ENCODE measurements around the gene BAG1. TPM values are rescaled to one million over a fixed set of nuclear protein-coding genes. Genes with fewer than 3 reads are reported as not detected.

Gene BAG1
- total RNA-seq, 2 experiments from 2014 or later = 63.8 to 73.2 TPM

DNA sequence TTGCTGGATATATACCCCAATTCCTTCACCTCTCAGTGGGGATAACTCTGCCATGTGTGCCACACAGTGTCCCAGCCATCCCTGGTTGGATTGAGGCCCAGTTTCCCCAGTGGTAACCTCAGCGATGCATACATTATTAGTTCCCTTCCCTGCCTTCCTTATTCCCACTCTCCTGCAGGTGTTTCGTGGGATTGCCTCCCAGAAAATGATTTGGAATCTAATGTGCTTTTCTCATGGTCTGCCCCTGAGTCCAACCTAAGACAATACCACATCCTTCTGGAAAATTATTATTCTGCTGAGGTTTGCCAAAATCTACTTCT, 32.9 kb downstream of the BAG1 start:
- POLR2A ChIA-PET = no interaction called here
- ATAC-seq (ENCODE audit: low read depth) (no peak), DNase-seq (no peak)
- H3K9me3 Mint-ChIP-seq = no peaks in the 10 kb centered on the region
- no peaks in the 10 kb centered on the region for H3K36me3 Mint-ChIP-seq
- H3K27ac Mint-ChIP-seq = no peak overlapping the region
- H3K4me1 Mint-ChIP-seq = peaks cover 4% of the 10 kb centered on the region
- peaks cover 6% of the 10 kb centered on the region for H3K27me3 Mint-ChIP-seq
- no peak overlapping the region for H3K4me3 Mint-ChIP-seq

DNA sequence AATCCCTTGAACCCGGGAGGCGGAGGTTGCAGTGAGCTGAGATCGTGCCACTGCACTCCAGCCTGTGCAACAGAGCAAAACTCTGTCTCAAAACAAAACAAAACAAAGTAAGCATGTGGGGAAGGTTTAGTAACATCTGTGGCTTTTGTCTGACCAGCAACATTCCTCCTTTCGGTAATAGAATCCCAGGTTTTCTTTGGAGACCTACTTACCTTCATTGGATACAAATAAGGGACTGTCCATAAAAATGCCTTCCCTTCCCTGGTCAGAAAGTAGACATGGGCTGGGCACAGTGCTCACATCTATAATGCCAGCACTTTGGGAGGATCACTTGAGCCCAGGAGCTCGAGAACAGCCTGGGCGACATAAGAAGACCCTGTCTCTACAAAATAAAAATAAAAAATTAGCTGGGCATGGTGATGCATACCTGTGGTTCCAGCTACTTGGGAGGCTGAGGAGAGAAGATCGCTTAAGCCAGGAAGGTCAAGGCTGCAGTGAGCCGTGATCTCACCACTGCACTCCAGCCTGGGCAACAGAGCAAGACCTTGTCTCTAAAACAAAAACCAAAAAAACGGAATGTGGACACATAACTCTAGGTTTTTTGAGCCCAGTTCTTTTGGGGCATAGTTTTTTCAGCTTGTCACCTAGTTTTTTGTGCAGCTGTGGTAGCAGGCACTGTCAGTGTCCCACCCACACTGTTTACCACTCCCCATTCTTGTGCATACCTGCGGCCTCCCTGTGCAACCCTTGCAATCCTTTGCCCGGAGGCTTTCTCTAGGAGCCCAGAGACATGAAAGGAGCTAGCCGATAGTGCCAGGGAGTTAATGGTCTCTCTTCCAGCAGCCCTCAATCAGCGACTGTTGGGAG, 33.5 kb downstream of the BAG1 start:
- ATAC-seq (ENCODE audit: low read depth) = no peak
- H3K9me3 Mint-ChIP-seq = no peaks in the 10 kb centered on the region
- H3K36me3 Mint-ChIP-seq = no peaks in the 10 kb centered on the region
- no peak overlapping the region for H3K27ac Mint-ChIP-seq
- no peak overlapping the region for H3K4me3 Mint-ChIP-seq
- peaks cover 6% of the 10 kb centered on the region for H3K27me3 Mint-ChIP-seq
- POLR2A ChIA-PET = no interaction called here
- no peak for DNase-seq
- peaks cover 4% of the 10 kb centered on the region for H3K4me1 Mint-ChIP-seq

DNA sequence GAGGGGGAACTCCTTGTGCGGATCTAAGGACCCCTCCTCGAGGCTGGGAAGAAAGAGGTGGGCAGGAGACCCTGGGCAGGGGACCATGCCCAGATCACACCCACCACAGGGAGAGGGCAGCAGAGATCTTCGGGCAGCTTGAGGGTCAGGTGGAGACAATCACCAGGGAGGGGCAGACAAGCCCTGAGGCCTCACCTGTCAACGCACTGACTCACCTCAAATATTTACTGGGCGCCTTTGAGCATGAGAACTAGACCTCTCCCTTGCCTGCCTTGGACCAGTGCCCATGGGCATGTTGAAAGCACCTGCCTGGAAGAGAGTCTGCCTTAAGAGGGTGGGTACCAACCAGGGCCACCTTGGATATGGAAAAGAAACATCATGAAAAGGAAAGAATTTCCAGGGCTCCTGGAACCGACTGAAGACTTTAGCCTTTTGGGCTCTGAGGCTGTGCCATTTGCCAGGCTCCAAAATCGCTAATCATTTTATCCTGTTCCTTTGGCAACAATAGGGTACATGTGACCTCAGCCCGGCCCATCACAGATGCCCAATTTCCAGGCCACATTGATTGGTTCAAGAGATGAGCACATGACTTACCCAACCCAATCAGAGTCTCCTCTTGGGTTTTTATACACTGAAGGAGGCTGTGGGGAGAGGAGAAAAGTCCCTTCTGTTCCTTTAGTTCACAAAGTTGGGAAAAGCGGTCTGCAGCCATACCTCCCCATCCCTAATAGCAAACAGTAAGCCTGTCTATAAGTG, 35.0 kb downstream of the BAG1 start:
- POLR2A ChIA-PET = interaction anchor here (0.6 kb wide), 1 partner anchor 247 kb away, joined by 3 read pairs; no protein-coding TSS in a partner anchor
- no peaks in the 10 kb centered on the region for H3K36me3 Mint-ChIP-seq
- peaks cover 6% of the 10 kb centered on the region for H3K27me3 Mint-ChIP-seq
- no peak overlapping the region for H3K27ac Mint-ChIP-seq
- no peaks in the 10 kb centered on the region for H3K9me3 Mint-ChIP-seq
- peaks cover 13% of the 10 kb centered on the region for H3K4me1 Mint-ChIP-seq
- no peak overlapping the region for H3K4me3 Mint-ChIP-seq
- ATAC-seq (ENCODE audit: low read depth) (no peak), DNase-seq (no peak)

DNA sequence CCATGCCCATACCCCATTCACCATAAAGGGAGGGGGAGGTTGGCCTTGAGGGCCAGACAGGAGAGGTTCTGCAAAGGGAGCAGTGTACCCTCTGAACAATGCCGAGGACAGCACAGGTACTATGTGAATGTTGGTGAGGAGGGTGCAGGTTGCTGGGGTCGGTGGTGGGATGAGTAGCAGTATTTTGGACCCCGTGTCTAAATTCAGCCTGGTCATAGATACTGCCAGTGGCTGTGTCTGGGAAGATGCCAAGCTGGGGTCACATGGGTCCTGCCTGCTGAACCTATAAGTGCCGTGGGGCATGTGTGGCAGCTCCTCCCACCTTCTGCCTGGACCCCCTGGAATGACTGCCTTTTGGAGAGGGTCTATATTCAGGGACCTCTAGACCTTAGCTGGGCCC, 35.9 kb downstream of the BAG1 start:
- peaks cover 13% of the 10 kb centered on the region for H3K4me1 Mint-ChIP-seq
- ATAC-seq (ENCODE audit: low read depth) = no peak
- no peaks in the 10 kb centered on the region for H3K9me3 Mint-ChIP-seq
- H3K36me3 Mint-ChIP-seq = no peaks in the 10 kb centered on the region
- DNase-seq = no peak
- no peak overlapping the region for H3K4me3 Mint-ChIP-seq
- H3K27ac Mint-ChIP-seq = no peak overlapping the region
- H3K27me3 Mint-ChIP-seq = peaks cover 6% of the 10 kb centered on the region
- POLR2A ChIA-PET = no interaction called here

DNA sequence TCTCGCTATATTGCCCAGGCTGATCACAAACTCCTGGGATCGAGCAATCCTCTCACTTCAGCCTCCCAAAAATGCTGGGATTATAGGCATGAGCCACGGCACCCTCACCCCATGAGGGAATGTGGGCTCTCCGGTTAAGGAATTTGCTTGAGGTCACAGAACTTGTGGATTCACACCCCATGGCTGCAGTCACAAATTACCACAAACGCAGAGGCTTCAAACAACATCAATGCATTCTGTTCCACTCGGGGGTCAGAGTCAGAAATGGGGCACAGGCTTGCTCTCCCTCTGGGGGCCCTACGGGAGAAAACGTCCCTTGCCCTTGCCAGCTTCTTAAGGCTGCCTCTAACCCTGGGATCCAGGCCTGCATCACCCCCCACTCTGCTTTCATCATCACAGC, 36.8 kb downstream of the BAG1 start:
- H3K4me1 Mint-ChIP-seq = peaks cover 13% of the 10 kb centered on the region
- H3K27me3 Mint-ChIP-seq = peaks cover 5% of the 10 kb centered on the region
- no peak for DNase-seq
- POLR2A ChIA-PET = interaction anchor here (0.6 to 2.0 kb wide), 2 partner anchors 152 to 203 kb away, joined by 3 to 4 read pairs; partner anchors contain the start of genes DNAJA1 and SMU1
- no peak overlapping the region for H3K4me3 Mint-ChIP-seq
- no peak for ATAC-seq (ENCODE audit: low read depth)
- no peak overlapping the region for H3K27ac Mint-ChIP-seq
- H3K36me3 Mint-ChIP-seq = no peaks in the 10 kb centered on the region
- no peaks in the 10 kb centered on the region for H3K9me3 Mint-ChIP-seq

DNA sequence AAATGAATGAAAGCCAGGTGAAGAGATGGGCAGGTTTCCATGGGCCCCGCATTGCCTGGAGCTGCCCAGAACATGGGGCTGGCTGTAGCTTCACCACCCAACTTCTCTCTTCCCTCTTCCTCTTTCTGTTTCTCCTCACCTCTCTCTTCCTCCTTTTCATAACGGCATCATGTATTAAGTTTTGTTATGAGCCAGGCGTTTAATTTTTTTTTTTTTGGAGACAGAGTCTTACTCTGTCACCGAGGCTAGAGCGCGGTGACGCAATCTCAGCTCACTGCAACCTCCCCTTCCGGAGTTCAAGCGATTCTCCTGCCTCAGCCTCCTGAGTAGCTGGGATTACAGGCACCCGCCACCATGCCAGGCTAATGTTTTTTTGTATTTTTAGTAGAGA, 37.5 kb downstream of the BAG1 start:
- Mint-ChIP-seq H3K36me3 (no peaks in the 10 kb centered on the region), H3K4me1 (peaks cover 13% of the 10 kb centered on the region), H3K27me3 (peaks cover 4% of the 10 kb centered on the region), H3K4me3 (no peak overlapping the region), H3K27ac (peak overlapping the region; percentile 5), H3K9me3 (no peaks in the 10 kb centered on the region)
- ATAC-seq (ENCODE audit: low read depth) (no peak), DNase-seq (no peak)
- POLR2A ChIA-PET = interaction anchor here (2.0 kb wide), 2 partner anchors 151 to 202 kb away, joined by 4 to 13 read pairs; partner anchors contain the start of genes DNAJA1 and SMU1

DNA sequence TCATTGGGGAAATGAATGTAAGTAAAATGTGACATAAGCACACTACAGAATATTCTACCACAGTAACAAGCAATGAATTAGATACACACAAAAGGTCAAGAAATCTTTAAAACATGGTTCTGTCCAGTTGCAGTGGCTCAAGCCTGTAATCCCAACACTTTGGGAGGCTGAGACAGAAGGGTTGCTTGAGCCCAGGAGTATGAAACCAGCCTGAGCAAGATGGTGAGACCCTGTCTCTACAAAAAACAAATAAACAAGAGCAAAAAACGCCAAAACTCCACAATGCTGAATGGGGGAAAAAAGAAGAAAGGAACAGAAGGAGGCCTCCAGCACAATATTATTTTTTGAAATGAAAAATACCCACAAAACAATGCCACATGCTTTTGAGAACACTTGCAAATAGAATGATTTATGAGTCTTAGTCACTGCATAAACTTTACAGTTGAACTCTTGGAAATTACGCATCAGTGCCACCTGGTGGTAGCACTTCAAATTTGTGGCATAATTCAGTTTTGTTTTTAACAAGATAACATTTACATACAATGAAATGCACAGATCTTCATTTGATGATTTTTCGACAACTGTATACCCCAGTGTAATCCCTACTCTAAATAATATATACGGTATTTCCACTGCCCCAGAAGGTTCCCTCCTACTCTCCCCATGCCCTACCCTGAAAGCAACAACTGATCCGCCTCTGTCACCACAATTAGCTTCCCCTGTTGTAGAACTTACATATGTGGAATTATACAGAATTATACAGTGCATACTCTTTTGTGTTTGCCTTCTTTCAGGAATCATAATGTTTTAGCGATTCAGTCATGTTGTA, 39.0 kb downstream of the BAG1 start:
- POLR2A ChIA-PET = interaction anchor here (1.3 to 2.0 kb wide), 2 partner anchors 58 to 200 kb away, joined by 4 to 13 read pairs; partner anchors contain the start of genes B4GALT1 and DNAJA1
- Mint-ChIP-seq H3K9me3 (no peaks in the 10 kb centered on the region), H3K27ac (peak overlapping the region; percentile 7), H3K36me3 (no peaks in the 10 kb centered on the region), H3K4me3 (no peak overlapping the region), H3K27me3 (no peaks in the 10 kb centered on the region), H3K4me1 (peaks cover 27% of the 10 kb centered on the region)
- DNase-seq (peak; percentile 45), ATAC-seq (ENCODE audit: low read depth) (no peak)

DNA sequence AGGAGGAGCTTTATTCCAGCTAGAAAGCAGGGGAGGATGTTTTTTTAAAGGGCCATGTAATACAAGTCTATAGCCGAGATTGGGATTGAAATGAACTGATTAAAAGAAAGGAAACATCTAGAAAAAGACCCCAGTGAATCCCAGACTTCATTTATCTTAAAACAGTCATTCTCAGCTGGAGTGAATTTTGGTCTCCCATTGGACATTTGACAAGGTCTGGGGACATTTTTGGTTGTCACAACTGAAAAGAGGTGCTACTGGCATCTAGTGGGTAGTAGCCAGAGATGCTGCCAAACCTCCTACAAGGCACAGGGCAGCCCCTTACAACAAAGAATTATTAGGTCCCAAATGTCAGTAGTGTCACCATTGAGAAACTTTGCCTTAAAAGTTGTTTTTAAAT, 40.8 kb downstream of the BAG1 start:
- Mint-ChIP-seq H3K36me3 (no peaks in the 10 kb centered on the region), H3K4me3 (no peak overlapping the region), H3K27ac (no peak overlapping the region), H3K9me3 (no peaks in the 10 kb centered on the region), H3K27me3 (no peaks in the 10 kb centered on the region), H3K4me1 (peaks cover 28% of the 10 kb centered on the region)
- ATAC-seq (ENCODE audit: low read depth) (no peak), DNase-seq (no peak)
- POLR2A ChIA-PET = no interaction called here

DNA sequence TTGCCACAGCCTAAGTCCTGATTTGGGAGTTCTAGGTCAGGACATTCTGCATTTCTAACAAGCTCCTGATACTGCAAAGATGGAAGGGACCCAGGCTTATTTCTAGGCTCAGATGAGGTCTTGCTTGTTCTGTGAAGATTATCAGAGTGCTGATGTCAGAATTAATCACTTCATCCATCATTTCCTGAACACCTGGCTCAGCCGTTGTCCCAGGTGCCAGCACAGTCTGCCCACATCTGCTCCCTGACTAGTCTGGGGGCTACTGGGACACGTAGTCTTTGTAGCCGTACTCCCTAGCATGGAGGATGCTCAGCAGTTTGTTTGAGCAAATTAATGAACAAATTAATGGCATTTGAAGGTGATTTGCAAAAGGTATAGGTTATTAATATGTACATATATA, 42.5 kb downstream of the BAG1 start:
- H3K27ac Mint-ChIP-seq = no peak overlapping the region
- no peak for ATAC-seq (ENCODE audit: low read depth)

DNA sequence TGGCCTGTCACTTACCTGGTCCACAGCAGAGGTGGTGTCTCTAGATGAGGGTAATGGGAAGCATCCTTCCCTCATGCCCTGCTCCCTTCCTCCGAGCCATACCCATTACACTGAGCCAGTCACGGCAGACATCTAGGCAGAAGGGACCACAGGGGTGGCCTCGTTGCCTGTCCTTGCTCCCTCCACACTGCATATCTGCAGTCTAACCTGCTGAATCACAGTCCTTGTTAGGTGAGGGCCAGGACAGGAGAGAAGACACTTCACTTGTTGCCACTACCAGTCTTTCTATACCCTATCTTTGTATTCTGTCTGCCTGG, 43.0 kb downstream of the BAG1 start:
- no peaks in the 10 kb centered on the region for H3K9me3 Mint-ChIP-seq
- ATAC-seq (ENCODE audit: low read depth) (no peak), DNase-seq (no peak)
- no peak overlapping the region for H3K27ac Mint-ChIP-seq
- peaks cover 5% of the 10 kb centered on the region for H3K27me3 Mint-ChIP-seq
- POLR2A ChIA-PET = no interaction called here
- peaks cover 24% of the 10 kb centered on the region for H3K4me1 Mint-ChIP-seq
- no peaks in the 10 kb centered on the region for H3K36me3 Mint-ChIP-seq
- H3K4me3 Mint-ChIP-seq = no peak overlapping the region

More for the DNA sequence above, 42.5 kb downstream of the BAG1 start:
- Mint-ChIP-seq H3K9me3 (no peaks in the 10 kb centered on the region), H3K27me3 (peaks cover 5% of the 10 kb centered on the region), H3K4me1 (peaks cover 26% of the 10 kb centered on the region), H3K36me3 (no peaks in the 10 kb centered on the region), H3K4me3 (no peak overlapping the region)
- no peak for DNase-seq
- POLR2A ChIA-PET = no interaction called here

DNA sequence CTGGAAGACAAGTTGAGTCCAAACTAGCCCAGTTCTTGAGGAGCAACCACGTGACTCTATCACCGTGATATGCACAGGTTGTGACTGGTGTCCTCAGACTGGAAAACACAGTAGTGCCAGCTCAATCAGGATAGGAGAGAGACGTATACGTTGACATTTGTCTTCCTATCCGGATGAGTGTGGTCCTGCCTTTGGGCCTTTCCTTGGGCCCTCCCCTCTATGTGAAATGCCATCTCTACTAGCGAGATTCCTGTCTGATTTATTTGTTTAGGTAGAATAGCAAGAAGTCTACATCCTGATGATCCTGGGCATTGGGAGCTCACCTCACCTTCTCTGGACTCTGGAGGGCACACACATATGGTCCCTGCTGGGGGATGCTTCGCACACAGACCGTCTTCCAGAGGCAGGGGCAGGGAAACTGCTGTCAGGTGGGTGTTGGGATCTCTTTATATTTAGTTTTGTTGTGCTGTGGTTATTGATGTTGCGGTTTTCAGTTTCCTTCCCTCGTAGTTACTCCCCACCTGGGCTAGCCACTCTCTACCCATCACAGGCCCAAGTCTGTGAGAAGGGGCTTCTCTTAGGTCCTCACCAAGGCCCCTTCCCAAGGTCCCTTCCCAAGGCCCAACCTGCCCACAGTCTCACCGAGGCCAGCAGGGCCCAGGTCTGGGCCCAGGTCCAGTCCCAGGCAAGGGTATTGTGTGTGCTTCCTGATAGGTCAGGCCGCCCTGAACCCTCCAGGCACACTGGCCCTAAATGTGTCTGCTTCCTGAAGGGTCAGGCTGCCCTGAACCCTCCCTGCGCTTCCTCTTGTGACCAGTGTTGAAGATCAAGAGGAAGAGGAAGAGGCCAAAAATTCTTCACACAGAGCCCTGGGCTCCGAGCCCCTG, 43.6 kb downstream of the BAG1 start:
- H3K4me3 Mint-ChIP-seq = no peak overlapping the region
- ATAC-seq (ENCODE audit: low read depth) = peak; percentile 18
- POLR2A ChIA-PET = no interaction called here
- peaks cover 5% of the 10 kb centered on the region for H3K27me3 Mint-ChIP-seq
- no peaks in the 10 kb centered on the region for H3K9me3 Mint-ChIP-seq
- DNase-seq = no peak
- H3K27ac Mint-ChIP-seq = peak overlapping the region; percentile 62
- peaks cover 23% of the 10 kb centered on the region for H3K4me1 Mint-ChIP-seq
- no peaks in the 10 kb centered on the region for H3K36me3 Mint-ChIP-seq

DNA sequence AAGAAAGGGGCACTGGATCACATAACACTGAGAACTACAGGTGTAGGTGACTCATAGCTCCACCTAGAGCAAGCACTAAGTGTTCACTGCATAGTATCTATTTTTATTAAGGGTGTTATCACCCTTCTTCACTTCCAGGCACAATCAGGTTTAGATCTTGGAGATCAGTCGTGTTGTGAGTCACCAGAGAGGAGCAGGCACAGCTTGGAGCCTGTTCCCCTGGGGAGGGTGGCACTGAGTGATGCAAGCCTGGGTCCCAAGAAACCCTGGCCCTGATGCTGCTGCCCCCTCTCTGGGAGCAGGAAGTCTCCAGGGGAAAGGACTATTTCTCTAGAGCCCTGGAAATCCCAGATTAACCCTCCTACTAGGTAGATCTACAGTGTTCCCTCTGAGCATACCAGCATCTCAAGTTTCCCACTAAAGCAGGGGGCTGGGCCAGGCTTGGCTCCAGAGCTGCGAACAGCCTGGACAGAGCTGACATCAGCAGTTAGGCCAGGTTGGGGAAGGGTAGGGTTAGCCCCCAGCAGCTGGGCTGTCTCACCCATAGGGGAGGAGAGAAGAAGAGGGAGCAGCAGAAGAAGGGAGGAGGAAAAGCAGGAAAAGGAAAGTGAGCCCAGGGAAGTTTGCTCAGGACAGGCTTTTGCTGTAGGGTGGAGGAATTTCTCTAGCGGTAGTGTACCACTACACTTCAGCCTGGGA, 52.7 kb downstream of the BAG1 start:
- Mint-ChIP-seq H3K4me3 (no peak overlapping the region), H3K9me3 (peaks cover 1% of the 10 kb centered on the region), H3K27ac (no peak overlapping the region), H3K27me3 (peaks cover 9% of the 10 kb centered on the region), H3K36me3 (no peaks in the 10 kb centered on the region), H3K4me1 (no peaks in the 10 kb centered on the region)
- ATAC-seq (ENCODE audit: low read depth) (no peak), DNase-seq (no peak)
- POLR2A ChIA-PET = no interaction called here
